K562 (cell line): ENCODE results near the gene SLC13A3.

Experiments used
- RAD21 ChIP-seq, 2 experiments: fragments of 250-450 bp in 1 of 2; fragments of 450-650 bp in 1 of 2; sonication (Bioruptor Pico) in 1 of 2; formaldehyde crosslinking in 1 of 2; IDR thresholded peaks in 1 of 2; conservative IDR thresholded peaks in 1 of 2; 2 replicates each; pipeline versions ENCODE4 v1.4.0 to v1.8.0; 2020 to 2022; ENCODE audit warnings: mild to moderate bottlenecking in 2 of 2, moderate library complexity in 1 of 2
- RCOR1 ChIP-seq, 2 experiments: IDR thresholded peaks; 2 replicates each; pipeline ENCODE4 v1.6.1; 2012; ENCODE audit warnings: low read depth in 2 of 2, low read length in 2 of 2, borderline replicate concordance in 1 of 2, improper control_type of control experiment in 1 of 2
- RFX5 ChIP-seq: IDR thresholded peaks from 2 replicates; pipeline ENCODE4 v1.6.1; 2011; ENCODE audit warnings: low read depth, mild to moderate bottlenecking, improper control_type of control experiment, low read length
- TAF1 ChIP-seq: IDR thresholded peaks from 2 replicates; pipeline ENCODE4 v1.6.1; 2011; ENCODE audit warnings: mild to moderate bottlenecking, low read length, moderate library complexity; ENCODE audit not compliant: insufficient read depth, control insufficient read depth, severe bottlenecking; ENCODE audit errors: extremely low read depth
- TF ChIP-seq, protein P1 (sequence below): fragments of 450-650 bp; IDR thresholded peaks from 2 replicates; pipeline ENCODE4 v1.7.1; 2018; ENCODE audit warnings: mild to moderate bottlenecking, low read depth; ENCODE audit not compliant: partially characterized antibody

DNA sequence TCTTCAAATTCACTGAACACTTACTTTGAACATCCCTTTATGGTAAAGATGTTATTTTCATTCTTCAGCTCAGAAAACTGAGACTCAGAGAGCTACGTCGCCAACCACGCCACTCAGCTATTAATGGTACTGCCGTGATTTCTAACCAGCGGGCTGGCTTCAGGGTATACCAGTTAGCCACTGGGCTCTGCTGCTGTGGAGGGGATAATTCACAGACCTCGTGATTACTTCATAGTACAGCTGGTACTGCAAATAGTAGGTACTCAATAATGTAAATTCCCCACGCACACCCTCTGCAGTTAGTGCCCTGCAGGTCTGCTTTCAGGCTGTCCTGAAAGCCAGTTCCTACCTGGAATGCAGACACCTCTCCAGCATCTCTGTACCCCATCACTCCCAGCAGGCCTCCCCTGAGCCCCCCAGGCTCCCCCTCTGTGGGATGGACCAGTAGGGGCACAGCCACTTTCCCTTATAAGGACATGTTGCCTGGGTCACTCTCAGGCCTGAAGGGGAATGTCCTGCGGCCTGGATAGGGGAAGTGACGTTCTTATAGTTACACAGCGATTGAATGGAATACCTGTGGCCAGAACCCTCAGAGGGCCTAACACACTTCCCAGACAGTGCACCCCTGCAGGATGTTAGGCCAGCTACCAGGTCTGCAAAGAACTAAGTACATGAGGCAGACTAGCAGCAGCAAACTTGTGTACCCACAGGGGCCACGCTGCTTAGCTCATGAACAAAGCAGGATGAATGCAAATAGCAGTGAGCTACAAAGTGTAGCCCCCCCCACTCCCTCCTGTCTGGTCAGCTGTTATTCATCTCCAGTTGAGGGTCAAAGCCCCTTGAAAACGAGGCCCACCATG lies 99.5 kb downstream of the SLC13A3 start:
- TF ChIP-seq RFX5 = no peak
- no peak for TF ChIP-seq RAD21 (CRISPR knock-in tag; conservative IDR thresholded peaks at IDR 0.05 in 1 of 2, IDR thresholded peaks at IDR 0.05 in 1 of 2)
- no peak for TF ChIP-seq RCOR1 (IDR thresholded peaks at IDR 0.05; ENCODE audit: borderline replicate concordance in 1 of 2, low read depth in 2 of 2, low read length in 2 of 2)
- TF ChIP-seq TAF1 = no peak
- TF ChIP-seq, protein P1, sequence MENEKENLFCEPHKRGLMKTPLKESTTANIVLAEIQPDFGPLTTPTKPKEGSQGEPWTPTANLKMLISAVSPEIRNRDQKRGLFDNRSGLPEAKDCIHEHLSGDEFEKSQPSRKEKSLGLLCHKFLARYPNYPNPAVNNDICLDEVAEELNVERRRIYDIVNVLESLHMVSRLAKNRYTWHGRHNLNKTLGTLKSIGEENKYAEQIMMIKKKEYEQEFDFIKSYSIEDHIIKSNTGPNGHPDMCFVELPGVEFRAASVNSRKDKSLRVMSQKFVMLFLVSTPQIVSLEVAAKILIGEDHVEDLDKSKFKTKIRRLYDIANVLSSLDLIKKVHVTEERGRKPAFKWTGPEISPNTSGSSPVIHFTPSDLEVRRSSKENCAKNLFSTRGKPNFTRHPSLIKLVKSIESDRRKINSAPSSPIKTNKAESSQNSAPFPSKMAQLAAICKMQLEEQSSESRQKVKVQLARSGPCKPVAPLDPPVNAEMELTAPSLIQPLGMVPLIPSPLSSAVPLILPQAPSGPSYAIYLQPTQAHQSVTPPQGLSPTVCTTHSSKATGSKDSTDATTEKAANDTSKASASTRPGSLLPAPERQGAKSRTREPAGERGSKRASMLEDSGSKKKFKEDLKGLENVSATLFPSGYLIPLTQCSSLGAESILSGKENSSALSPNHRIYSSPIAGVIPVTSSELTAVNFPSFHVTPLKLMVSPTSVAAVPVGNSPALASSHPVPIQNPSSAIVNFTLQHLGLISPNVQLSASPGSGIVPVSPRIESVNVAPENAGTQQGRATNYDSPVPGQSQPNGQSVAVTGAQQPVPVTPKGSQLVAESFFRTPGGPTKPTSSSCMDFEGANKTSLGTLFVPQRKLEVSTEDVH = no peak
